ENCODE data around the gene EXT2.

The EXT2 gene

DNA sequence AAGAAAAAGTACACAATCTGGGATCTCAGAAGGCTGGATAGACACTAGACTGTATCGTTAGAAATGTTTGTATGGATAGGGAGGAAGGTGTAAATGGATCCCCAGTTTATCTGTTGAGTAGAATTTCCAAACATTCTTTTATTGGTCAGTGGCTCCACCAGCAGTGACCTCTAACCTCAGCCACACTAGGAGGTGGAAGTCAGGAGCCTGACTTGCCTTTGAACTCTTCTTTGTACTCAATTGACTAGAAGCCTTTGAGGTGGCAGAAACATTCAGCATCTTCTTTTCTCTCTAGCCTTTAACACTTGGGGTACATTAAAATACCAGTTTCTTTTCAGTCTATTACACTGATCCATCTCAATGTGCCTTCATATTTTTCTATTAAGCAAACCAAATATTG is 39.1 kb downstream of the EXT2 start:
- DNase-seq (ENCODE audit: low read depth): no peak

DNA sequence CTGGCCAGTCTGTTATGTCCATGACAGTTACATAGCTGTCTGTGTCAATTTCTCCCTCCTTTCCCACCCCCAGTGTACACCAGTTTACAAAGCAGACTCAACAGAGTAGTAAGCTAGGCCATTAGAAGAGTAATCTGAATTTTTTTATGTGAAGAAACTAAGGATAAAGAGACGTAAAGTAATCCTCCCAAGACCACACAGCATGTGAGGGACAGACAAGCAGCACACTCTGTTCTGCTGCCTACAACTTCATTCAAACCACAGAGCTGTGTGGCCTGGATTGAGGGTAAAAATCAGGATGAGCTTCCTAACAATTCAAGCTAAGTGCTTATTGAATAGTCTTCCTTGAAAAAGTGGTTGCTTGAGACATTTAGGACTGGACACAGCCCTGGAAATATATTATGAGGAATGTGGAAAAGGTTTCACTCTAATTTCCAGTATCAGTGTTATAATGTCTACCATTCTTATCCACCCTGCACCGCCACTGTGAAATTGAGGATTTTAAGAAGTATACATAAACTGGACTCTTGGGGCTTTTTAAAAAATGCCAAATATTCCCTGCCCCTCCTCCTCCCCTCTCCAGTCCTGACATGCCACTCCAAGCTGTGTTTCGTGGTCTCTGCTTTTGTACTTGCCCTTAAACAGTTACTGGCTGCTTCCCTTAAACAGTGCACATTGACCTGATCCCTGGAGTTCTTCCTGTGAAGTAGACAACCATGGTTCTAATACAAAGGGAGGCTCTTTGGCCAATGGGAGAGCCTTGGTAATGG is 40.9 kb downstream of the EXT2 start:
- no peak for DNase-seq (ENCODE audit: low read depth)

- DNase-seq (ENCODE audit: low read depth): no peak
Measured at GRCh38 chr11:44137057-44137456, 41.6 kb downstream of the EXT2 start.

- DNase-seq (ENCODE audit: low read depth): no peak
Measured at GRCh38 chr11:44138286-44138685, 42.8 kb downstream of the EXT2 start.

DNA sequence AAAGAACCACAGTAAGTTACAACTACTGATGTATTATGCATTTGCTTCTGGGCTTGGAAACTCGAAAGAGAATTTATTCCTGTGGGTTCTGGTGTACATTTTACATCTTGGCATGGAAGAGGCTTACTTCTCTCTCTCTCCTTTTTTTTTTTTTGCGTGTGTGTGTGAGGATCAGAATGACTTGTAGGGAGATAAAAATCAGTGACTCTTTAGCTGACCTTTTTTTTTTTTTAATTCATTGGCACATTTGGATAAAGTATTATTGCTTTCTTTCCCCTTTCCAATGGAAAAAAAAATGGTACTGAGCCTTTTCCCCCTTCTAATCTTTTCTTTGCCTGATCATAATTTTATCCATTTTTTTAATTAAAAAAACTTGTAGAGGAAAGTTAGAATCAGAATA is 43.5 kb downstream of the EXT2 start:
- DNase-seq (ENCODE audit: low read depth): no peak

- no peak for DNase-seq (ENCODE audit: low read depth)
Measured at GRCh38 chr11:44139565-44140330, 44.3 kb downstream of the EXT2 start.

GRCh38 chr11:44140372-44140771 is 44.9 kb downstream of the EXT2 start:
- DNase-seq (ENCODE audit: low read depth): no peak

GRCh38 chr11:44140805-44141204 is 45.3 kb downstream of the EXT2 start:
- no peak for DNase-seq (ENCODE audit: low read depth)

DNA sequence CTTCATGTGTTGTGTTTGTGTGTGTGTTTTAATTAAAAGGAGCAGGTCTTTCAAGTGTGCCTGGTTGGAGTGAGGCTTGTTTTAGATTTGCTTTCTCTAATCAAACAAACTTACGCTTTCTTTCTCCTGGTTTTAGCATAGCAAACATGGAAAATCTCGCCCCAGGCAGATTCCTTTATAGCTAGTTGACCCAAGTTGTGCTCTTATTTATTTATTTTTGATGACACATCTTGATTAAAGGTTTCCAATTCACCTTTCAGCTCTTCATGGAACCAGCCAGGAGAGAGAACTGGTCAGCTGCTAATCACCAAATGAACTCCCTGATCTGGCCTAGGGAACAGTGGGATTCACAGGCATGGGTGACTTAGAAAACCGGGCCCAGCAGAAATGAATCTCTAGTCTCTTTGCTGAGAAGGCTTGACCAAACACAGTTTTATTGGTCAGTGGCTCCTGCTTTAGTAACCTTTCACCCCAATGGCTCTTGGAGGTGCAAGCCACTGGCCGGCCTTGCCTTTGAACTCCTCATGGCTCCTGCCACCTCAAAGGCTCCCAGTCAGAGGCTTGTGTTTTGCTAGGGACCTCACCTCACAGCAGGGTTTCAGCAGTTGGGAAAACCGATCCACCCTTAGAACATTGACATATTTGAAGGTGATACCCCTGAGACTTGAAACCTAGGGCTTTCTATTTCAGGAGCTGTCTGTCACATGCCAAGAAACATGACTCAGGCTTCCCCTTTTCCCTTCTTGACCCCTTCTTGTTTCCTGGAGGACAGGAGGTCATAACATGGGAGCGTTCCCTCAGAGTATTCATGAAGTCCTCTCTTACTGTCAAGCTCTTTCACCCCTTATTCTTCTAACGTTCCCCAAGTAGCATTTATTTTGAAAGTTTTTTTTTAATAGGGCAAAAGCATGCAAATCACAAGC is 48.8 kb downstream of the EXT2 start:
- DNase-seq (ENCODE audit: low read depth): no peak

DNA sequence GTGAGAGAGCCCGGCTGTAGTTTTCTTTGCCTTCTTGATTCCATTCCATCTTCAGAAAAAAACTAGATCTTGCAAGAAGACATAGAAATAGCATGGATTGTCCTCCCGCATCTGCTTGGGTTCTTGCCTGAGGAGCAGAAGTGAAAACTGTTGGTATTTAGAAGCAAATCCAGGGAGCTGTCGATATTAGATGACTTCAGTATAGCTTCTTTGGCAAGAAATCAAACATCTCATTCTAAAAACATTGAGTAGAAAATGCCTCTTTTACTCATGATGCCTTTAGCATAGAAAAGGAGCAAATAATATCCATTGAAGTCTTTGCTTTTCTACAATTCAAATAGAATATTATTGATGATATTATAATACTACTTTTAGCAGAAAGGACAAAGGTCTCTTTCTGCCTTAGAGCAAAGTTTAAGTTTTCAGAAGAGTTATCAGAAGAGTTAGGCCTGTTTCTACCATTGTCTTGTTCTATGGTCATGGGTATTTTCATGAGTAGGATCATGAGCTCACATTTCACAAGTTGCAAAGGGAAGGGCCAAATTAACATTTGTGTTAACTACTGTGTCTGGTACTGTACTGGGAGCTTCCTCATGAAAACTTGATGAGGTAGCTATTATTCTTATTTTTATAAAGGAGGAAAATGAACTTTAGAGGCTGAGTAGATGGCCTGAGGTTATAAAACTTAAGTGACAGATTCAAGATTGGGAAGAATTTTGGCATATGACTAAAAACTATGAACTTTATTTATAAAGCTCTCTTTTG is 49.7 kb downstream of the EXT2 start:
- DNase-seq (ENCODE audit: low read depth): no peak

GRCh38 chr11:44146931-44147330 is 51.5 kb downstream of the EXT2 start:
- no peak for DNase-seq (ENCODE audit: low read depth)

DNA sequence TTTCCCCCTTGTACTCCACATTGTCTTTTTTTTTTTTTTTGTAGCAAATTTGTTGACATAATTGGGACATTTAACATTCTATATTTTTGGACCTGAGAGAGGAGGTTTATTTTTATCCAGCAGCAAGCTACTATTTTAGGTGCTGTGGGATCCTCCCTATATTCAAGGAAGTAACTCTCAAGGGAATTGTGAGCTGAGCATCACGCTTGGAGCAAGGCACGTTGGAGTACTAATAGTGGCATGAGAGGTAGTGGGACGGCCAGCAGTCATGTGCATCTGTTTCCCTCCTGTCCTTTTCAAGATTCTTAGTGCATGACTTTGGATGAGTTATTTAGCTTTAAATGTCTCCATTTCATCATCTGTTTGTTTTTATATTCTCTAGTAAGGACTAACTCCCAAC is 52.3 kb downstream of the EXT2 start:
- no peak for DNase-seq (ENCODE audit: low read depth)

DNA sequence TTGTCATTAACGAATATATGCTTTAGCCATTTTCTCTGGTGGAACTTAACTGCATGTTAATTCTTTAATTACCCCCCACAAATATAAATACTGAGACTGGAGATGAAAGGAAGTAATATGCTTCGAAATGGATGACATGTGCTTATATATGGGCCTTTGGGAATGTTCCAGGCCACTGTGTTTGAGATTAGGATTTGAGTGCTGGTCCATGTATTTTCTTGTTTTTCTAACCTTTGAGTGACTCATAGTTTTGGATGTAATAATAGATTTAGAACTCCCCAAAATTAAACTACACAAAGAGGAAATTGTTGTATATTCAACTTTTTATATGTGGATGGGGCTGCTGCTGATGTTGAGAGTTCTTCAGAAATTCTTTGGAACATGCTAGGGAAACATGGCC is 54.2 kb downstream of the EXT2 start:
- no peak for DNase-seq (ENCODE audit: low read depth)

- no peak for DNase-seq (ENCODE audit: low read depth)
Measured at GRCh38 chr11:44150401-44150800, 54.9 kb downstream of the EXT2 start.

DNA sequence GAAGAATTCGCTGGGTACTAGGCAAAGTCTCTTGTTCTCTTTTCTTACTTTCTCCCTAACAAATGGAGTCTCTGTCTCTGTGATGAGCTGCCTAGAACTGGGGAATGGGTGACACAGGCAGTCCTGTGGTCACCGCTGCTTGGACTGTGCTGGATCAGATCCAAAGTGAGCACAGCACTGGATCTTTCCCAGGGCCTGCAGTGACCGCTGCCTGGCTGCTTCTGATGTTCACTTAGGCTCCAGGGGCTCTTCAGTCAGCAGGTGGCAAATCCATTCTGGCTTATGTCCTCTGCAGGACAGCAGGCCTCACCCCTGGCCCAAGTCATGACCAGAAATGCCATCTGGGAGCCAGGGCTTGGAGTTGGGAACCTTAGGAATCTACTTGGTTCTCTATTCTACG is 61.5 kb downstream of the EXT2 start:
- no peak for DNase-seq (ENCODE audit: low read depth)

DNA sequence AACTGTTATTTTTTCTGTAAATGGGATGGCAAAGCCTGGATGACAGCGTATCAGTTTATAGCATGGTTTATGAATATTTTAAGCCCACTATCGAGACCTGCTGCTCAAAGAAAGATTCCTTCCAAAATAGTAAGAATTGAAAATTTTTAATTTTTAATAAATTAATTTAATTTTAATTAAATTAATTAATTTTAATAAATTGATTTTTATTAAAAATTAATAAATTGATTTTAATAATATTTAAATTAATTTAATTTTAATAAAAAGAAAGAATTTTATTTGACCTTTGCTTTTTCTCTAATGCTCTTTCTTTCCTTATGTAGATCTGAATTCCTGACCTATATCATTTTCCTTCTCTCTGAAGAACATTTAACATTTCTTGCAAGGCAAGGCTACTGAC is 62.9 kb downstream of the EXT2 start:
- no peak for DNase-seq (ENCODE audit: low read depth)

DNA sequence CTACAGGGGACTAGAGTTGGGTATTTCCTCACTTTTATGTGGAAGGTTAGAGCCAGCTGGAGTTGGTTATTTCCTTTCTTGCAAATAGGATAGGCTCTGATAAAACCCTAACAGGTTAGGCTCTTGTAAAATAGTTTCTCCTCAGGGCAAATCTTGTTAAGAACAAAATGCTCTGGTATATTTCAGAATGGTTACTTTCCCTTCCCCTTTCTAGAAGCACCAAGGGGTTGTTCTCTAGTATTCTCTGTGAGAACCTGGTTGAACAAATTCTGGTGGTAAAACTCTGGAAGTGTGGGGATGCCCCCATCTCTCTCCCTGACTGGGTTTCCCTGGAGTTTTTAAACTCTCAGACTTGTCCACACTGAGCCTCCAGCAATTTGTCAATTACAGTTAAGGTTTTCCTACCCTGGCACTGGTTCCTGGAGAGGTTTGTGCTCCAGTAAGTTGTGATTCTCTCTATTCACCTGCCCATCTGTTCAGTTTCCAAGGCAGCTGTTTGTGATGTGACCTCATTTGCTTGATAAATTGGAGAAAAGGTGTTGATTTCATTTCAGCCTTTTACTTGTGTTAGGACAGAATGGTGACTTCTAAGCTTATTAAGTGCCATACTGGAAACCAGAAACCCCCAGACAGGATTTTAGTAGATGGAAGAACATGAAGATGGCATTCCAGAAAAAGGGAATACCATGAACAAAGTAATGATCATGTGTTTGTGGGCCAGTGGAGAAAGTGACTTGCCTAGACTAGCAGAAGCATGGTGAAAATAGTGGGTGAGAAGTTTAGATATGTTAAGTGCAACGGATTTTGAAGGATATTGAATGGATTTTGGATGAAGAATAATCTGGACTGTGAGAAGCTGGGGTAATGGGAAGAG is 64.6 kb downstream of the EXT2 start:
- DNase-seq (ENCODE audit: low read depth): no peak

DNA sequence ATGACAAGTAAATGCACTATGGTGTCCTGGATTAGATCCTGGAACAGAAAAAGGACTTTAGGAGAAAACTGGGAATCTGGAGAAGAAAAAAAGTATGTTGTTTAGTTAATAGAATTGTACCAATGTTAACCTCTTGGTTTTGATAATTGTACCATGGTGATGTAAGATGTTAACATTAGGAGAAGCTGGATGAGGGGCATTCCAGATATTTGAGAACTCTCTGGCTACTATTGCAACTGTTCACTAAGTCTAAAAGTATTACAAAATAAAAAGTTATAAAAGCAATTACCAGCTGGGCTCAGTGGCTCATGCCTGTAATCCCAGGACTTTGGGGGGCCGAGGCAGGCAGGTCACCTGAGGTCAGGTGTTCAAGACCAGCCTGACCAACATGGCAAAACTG is 66.5 kb downstream of the EXT2 start:
- no peak for DNase-seq (ENCODE audit: low read depth)

- DNase-seq (ENCODE audit: low read depth): no peak
Measured at GRCh38 chr11:44162662-44163061, 67.2 kb downstream of the EXT2 start.

DNA sequence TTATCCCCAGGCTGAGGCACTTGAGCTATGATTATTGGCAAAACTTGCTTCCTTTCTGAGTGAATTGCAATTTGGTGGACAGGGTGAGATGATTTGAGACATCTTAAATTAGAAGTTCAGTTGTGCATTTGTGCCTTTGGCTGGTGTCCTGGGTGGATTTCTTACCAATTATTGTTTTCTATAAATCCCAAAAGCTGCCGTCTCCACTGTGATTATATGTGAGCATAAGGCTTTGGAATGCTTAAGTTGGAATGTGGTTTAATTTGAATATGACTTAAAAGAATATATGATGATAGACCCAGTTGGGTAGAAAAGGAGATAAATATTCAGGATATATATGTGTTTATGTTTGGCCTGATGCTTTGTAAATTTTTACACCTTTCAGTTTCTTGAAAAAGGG is 70.0 kb downstream of the EXT2 start:
- no peak for DNase-seq (ENCODE audit: low read depth)

DNA sequence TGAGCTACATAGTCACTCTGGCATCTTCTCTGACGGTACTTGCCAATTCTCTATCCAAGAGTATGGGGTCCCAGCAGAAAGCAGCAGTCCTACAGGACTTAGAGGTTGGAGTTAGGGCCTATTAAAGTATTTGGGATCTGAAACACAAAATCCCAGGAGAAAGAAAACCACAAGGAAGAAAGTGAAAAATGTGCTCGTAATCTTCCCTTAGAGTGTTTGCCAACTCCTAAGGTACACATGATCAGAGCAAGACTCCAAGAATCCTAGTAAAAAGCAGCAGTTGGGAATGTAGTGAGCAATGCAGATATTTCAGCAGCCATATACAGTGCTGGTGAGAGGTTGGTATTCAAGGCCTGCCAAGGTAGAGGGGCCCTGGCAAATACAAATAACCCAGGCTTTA is 71.6 kb downstream of the EXT2 start:
- DNase-seq (ENCODE audit: low read depth): no peak

All from GM04504 (cell line).